ENCODE measurements around the gene NKAIN2.
"Not testable (repeated sequence)": the region's sequence is repeated elsewhere in the genome, so short reads cannot be mapped to it uniquely, and the experiment has no call there.

The NKAIN2 gene

DNA sequence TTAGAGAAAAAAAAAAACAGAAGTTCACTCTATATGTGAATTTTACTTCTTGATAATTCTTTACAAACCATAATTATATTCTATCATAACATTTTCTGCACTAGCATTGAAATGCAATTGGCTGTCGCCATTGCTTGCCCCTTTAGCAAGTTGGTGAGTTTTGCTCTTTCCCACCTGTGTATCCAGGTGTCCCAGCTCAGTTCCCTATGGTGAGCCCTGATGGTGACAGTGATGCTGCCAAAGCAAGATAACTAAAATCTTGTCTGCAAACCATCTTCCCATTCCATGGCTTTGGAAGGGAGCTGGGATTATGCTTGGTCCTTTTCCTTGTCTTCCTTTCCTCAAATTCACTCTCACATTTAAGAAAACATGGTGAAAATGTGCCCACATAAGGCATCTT lies 429.6 kb downstream of the NKAIN2 start:
- DNase-seq: no peak

DNA sequence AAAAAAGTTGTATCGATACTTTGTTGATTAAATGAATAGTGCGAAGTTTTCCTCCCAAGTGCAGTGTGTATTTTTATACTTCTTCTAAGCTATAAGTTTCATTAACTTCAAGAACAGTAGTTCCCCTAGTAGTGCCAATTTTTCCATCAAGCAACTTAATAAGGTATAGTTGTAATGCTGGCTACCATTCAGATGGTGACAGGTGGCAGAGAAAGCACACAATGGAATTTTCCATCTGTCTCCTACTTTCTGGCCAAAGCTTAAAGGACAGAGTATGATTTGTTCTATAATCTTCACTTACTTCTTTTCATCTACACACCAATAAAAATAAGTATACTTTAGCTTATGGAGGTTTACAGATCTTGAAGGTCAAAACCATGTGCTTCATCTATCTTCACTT lies 431.1 kb downstream of the NKAIN2 start:
- DNase-seq: no peak

DNA sequence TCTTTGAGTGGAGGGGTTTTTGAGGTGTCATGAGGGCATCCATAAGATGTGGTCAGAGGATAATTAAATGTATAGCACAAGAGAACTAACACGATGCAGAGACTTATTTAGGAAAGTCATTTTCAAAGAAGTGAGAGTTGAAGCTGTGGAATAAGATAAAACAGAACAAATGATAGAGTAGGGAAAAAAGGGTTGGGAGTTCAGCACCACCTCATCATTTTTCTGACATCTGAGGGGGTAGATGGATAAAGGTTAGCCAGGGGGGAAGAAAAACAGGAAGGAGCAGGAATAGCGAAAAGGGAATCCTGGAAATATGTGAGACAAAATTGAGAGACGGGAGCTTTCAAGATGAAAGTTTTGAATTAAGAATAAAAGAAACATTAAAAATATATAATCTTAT lies 434.2 kb downstream of the NKAIN2 start:
- no peak for DNase-seq

DNA sequence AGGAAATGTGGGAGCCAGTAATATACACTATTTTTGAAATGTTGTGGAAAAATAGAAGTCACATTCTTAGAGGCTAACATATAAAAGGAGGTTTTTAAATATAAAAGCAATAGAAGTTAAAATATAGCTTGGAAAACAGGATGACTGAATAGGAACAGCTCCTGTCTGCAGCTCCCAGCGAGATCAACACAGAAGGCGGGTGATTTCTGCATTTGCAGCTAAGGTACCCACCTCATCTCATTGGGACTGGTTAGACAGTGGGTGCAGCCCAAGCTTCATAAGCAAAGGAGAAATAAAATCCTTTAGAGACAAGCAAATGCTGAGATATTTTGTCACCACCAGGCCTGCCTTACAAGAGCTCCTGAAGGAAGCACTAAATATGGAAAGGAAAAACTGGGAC lies 434.7 kb downstream of the NKAIN2 start:
- DNase-seq: not testable (repeated sequence)

DNA sequence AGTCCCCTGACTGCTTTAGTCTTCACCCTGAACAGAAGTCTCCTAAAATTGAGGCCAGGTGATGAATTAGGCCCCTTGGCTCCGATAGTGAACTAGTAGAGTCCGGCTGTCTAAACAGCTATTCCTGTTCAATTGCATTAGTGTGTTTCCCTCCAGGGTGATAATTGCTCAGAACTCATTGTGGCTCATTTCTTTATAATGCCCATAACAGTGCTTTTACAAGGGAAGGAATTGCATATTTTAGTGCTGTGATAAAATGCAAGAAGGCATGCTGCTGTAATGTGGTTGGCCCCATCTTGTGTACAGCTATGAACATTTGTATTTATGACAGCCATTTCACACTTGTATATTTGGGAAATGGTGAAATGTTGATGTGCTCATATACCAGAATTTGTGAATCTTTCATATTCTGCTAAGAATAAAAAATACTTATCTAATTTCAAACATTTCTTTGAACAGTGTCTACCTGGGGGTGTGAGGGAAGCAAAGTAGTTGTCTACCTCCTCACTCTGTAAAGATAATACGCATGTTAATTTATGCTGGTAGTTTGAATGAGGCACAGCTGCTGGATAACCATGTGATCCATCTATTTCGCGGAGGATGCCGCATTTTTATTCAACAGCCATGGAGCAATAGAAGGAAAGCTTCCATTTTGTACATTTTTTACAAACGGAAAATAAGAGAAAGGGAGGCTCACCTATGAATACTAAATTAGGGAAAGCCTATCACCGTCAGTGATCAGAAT lies 451.4 kb downstream of the NKAIN2 start:
- DNase-seq: no peak

DNA sequence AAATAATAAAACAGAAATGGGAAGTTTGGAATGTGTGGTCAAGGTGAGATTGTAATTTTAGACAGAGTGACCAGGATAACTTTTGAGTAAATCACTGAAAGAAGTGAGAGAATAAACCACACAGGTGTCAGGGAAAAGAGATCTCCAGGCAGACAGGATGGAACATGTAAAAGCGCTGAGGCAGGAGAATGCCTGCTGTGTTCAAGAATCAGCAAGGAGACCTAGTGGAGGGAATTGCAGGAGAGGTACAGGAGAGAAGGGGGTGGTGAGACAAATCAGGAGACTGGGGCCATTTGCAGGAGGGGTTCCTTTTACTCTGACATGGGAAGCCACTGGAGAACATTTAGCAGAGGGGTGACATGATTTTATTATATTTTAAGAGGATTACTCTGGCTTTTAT lies 456.7 kb downstream of the NKAIN2 start:
- no peak for DNase-seq

DNA sequence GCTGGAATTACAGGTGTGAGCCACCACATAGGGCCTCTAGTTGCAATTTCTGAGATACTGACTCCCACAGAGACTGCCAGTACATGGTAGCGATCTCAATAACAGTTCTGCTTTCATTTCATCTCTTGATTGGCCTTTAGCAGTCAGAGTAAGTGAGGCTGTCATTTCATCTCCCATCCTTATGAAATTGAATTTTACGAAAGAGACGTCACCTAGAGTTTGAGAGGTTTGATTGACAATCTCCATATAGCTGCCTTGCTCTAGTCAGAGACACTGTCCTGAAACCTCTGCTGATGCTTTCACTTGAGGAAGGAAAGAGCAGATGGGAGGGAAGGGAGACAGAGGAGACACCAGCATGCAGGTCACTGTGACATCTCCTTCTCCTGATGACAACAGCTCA lies 466.1 kb downstream of the NKAIN2 start:
- DNase-seq: no peak

DNA sequence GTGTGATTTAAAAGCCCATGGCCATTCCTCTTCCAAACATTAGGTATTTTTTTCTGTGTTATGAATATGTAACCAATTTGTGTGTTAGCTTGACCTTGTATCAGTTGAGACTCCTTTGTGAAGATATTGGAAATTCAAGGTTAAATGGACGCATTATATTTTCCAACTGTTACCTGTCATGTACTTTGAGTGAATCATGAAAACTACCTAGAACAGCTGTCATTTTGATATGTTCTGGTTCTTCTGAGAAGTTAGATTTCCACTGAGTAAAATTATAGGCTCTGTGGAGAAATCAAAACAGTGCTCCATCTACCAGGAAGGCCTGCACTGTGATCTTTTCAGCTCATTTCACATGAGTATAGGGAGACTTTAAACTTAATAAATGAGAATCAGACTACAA lies 470.0 kb downstream of the NKAIN2 start:
- no peak for DNase-seq

DNA sequence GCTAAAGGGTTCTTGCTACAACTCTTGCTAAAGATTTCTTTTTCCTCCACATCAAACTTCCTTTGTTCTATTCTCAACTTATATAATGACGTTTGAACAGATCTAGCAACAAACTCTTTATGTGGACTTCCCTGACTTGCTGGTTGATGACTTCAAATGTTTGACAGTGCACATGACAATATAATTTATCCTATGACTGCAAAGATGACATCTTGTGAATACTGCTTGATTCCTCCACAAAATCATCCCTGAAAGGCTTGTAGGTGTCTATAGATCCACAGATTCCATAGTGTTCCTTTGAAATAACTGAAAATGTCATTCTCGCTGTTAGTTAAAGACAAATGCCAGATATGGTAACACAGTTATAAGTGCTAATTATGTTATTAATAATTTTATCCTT lies 478.9 kb downstream of the NKAIN2 start:
- DNase-seq: no peak

DNA sequence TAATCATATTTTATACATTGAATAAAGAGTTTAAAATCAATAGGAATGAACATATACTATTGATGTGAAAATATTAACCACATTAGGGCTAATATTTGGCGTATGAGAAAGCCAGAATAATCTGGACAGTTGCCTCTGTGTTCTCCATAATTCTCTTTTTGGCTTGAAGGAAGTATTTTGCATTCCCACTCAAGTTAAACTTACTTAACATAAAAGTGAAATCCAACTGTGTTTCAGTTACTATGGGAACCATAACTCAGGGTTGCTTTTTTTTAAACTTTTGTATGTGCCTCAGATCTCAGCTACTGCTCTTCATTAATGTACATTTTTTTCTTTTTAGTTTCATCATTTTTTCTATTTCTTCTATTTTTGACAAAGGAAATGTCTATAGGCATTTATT lies 479.8 kb downstream of the NKAIN2 start:
- no peak for DNase-seq

DNA sequence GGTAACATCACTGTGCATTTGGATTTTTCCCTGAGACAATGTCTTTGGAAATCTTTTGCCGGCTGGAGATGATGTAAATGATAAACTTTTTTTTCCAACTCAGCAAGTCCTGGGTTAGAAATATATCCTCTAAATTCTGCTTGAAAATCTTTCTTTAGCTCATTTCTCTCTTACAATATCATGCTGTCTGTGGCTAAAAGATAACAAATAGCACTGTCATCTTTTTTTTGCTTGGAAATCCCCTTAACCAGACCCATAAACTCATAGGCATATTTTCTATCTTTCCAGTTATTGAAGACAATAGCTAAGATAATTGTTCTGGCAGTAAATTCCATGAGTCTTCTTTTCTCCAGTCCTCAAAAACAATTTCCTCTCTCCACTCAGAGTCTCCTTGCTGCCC lies 481.5 kb downstream of the NKAIN2 start:
- DNase-seq: no peak

DNA sequence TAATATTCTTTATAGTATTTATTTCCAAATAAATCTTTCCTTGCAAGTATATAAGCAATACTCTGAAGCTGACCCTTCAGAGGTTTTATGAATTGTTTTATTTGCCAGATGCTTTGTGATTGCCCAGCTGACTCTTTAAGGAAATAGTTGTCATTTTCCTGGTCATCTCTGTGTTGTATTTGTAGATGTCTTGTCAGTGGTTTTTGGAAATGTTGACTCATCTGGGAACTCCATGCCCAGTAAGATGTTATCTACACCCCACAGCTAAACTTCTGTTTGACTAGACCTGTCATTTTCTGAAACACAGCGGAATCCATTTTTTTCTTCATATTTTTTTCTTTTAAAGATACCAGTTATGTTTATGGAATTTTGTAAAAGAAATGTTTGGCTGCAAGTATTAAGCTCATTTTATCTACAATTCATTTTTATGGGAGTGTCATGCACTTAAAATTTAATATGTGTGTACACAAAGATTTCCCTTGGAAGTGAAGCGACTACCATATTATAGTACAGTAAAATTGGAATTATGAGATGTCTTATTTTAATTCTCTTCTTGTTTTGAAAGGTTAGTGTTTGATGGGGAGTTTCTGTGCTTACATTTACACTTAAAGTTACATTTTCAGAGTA lies 491.0 kb downstream of the NKAIN2 start:
- no peak for DNase-seq

DNA sequence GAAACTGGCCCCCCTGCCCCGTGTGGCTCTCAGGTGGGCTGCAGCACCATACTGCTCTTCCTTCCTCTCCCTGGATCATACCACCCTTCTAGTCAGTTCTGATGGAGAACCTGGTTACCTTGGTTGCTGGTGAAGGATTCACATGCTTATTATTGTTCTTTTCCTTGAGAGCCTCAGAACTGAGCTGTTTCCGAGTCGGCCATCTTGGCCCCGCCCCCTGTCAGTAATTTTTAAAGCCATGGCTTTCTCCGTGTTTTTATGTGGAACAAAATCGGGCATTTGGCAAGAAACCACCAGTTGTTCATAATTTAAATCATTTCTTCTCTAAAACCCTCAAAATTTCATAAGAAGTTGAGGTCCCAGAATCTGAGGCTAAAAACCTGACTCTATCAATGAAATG lies 493.8 kb downstream of the NKAIN2 start:
- DNase-seq: no peak

DNA sequence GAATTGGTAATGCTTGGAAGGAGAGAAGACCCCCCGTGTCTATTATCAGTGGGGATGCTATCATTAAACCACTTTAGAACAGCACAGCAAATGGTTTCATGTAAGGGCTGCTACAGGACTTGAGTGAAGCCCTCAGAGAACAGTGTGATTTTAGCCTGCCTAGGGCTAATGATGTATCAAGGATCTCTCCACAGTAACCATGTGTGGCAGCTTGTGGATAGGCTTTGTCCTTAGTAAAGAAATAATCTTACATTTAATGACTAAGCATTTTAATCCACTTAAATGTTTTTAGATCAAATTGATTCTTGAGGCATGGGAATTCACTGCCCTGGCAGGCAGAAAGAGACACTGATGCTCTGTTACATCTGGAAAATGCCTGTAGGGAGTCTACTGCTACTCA lies 495.1 kb downstream of the NKAIN2 start:
- DNase-seq: no peak

DNA sequence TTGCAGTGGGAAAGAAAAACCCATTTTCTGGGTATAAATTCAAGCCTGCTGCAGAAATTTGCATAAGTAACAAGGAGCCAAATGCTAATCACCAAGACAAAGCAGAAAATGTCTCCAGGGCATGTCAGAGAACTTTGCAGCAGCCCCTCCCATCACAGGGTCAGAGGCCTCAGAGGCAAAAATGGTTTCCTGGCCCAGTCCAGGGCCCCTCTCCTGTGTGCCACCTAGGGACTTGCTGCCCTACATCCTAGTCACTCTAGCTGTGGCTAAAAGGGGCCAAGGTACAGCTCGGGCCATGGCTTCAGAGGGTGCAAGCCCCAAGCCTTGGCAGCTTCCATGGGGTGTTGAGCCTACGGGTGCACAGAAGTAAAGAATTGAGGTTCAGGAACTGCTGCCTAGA lies 497.2 kb downstream of the NKAIN2 start:
- DNase-seq: not testable (repeated sequence)

DNA sequence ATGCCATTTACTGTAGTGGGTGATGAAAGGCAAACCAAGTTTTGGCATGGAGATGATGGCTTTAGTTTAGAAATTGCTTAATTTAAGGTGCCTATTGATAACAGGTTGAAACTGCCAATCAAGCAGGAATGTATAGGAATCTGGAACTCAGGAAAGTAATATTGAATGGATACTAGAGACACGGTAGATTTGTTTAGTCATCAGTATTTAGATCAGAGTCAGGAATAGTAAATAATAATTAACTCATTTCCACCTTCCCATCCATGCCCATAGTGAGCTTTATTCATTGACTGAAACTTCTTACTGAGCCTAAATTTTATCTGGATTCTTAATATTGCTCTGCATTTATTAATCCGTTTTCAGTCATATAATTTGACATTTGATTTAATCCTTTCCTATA lies 500.3 kb downstream of the NKAIN2 start:
- no peak for DNase-seq

DNA sequence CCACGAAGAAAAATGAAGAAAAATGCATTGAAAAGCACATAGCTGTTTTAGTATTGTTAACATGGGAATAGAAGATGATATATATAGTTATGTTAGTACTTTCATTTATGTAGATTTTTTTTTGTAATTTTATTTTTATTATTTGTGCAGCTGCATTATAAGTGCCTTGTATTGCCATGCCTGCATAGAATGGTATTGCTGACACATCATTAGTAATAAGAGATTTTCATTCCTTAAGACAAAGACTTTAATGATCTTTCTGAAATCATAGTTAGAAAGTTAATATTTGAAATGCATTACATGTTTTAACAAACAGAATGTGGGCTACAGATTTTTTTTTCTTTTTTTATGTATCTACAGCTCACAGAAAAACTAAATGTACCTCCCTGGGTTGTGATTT lies 506.5 kb downstream of the NKAIN2 start:
- DNase-seq: no peak

DNA sequence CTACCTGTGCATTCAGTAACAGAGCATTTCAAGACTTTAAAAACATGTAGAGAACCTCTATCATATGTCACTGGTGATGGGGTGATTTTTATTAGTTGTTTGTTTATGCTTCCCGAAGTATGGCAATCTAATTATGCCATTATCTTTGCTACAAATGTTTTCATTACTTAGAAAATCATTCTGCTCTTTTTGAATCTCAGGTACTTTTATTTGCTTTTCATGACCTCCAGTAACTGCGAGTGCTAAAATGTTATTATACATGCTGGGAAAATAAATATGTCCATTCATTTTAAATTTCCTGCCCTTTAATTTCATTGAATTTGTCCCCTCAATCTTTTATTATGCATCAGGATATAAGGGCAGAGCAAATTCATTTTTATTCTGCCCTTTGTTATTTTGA lies 515.7 kb downstream of the NKAIN2 start:
- DNase-seq: no peak

DNA sequence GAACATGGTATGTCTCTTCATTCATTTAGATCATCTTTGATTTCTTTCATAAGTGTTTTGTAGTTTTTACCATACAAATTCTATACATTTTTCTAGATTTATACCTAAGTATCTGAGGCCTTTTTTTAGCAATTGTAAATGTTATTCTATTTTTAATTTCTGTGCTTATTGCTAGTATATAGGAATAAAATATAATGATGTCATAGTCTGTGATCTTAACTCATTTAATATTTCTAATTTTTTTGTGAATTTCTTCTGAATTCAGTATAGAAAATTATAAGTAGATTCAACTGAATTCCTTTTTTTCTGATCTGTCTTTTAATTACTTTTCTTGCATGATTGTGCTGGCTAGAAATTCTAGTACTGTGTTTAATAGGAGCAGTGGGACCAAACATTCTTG lies 520.6 kb downstream of the NKAIN2 start:
- DNase-seq: no peak

DNA sequence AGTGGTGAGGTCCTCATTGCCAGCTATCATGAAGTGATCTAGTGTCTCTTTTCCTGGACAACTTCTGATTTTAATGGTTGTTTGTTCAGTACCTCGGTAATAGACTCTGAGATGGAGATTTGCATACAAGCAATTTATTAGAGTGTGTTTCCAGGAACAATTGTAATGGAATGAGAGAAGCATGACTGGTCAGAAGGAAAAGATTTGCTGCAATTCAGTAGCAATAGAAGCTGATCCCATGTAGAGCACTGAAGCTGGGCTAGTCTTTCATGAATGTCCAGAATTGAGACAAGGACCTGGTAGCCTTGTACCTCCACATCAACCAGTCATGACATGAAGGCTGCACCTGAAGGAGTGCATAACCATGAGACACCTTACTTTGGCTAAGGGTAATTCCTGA lies 526.5 kb downstream of the NKAIN2 start:
- DNase-seq: no peak

DNA sequence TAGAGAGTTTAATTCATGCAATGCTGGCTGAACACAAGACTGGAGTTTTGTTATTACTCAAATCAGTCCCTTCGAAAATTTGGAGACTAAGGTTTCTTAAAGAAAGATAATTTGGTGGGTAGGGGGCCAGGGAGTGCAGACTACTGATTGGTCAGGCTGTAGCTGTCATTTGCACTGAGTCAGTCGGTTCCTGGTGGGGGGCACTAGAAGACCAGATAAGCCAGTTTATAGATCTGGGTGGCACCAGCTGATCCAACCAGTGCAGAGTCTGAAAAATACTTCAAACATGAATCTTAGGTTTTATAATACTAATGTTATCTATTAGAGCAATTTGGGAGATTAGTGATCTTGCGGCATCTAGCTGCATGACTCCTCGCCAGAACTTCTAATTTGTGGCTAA lies 530.7 kb downstream of the NKAIN2 start:
- DNase-seq: no peak

DNA sequence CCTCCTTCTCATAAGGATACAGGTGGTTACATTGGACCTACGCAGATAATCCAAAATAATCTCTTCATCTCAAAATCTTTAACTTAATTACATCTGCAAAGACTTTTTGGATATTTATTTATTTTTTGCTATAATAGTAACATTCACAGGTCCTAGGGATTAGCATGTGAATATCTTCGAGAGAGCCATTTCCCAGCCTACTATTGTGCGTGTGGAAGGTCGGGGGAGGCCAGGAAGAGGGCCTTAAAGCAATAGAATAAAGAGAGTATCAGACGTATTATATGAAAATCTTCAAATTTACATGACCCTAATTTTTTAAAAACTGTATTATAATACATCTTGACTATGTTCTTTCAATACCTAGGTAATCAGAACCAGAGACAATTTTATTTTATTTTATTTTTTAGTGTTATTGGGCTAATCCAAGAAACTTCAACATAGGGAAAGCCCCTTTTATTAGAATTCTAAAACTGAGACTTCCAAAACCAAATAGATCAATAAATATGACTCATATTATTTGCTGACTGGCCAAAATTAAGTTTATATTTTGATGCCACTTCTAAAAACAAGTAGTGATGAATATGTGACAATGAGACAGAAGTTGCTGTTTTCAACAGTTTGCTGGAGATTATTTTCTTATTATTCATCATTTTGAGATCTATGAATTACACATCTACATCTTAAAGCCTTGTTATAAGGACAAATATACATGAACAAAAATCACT lies 536.1 kb downstream of the NKAIN2 start:
- no peak for DNase-seq

DNA sequence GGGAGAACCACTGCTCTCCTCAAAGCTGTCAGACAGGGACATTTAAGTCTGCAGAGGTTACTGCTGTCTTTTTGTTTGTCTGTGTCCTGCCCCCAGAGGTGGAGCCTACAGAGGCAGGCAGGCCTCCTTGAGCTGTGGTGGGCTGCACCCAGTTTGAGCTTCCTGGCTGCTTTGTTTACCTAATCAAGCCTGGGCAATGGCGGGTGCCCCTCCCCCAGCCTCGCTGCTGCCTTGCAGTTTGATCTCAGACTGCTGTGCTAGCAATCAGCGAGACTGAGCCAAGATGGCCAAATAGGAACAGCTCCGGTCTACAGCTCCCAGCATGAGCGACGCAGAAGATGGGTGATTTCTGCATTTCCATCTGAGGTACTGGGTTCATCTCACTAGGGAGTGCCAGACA lies 544.7 kb downstream of the NKAIN2 start:
- not testable (repeated sequence) for DNase-seq

DNA sequence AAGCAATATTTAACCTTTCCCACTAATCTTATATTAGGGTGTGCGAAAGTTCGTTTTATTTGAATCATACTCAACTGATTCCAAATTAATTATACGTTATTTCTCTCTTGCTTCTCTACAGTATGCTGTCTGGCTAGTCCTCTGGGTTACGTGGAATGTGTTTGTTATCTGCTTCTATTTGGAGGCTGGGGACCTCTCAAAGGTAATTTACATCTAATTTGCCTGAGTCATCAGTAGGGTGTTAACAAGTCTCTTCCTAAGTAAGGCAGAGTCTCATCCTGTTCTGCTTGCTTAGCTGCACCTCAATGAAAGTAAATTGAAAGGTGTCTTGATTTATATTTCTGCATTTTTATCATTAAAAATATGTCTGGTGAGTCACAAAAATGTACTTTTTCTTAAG lies 551.5 kb downstream of the NKAIN2 start:
- DNase-seq: no peak

All from CD4-positive, alpha-beta T cell treated with Interleukin-4 for 4 hours (primary cell).